ENCODE data around the gene CD300H.

DNA sequence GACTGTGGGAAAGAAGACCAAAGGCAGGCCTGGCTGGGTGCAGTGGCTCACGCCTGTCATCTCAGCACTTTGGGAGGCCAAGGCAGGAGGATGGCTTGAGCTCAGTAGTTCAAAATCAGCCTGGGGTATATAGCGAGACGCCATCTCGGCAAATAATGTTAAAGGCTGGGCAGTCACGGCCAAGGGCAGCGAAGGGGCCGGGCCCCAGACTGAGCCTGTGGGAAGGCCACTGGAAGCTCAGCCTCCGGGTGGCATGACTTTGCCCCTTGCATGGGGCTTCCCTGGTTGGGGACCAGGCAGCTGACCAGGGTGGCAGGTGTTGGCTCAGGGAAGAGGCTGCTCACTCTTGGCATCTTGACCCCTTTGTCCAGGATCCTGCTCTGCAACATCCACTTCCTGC is 38.7 kb upstream of the CD300H start:
- TF ChIP-seq, protein P1, sequence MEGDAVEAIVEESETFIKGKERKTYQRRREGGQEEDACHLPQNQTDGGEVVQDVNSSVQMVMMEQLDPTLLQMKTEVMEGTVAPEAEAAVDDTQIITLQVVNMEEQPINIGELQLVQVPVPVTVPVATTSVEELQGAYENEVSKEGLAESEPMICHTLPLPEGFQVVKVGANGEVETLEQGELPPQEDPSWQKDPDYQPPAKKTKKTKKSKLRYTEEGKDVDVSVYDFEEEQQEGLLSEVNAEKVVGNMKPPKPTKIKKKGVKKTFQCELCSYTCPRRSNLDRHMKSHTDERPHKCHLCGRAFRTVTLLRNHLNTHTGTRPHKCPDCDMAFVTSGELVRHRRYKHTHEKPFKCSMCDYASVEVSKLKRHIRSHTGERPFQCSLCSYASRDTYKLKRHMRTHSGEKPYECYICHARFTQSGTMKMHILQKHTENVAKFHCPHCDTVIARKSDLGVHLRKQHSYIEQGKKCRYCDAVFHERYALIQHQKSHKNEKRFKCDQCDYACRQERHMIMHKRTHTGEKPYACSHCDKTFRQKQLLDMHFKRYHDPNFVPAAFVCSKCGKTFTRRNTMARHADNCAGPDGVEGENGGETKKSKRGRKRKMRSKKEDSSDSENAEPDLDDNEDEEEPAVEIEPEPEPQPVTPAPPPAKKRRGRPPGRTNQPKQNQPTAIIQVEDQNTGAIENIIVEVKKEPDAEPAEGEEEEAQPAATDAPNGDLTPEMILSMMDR (IDR thresholded peaks at IDR 0.05) = no peak
- TF ChIP-seq POLR2A (IDR thresholded peaks at IDR 0.05) = no peak
